ENCODE measurements around the gene PIANP.
A peak's percentile ranks its signal among the peaks of the same experiment; 100 is the strongest.

Gene PIANP

DNA sequence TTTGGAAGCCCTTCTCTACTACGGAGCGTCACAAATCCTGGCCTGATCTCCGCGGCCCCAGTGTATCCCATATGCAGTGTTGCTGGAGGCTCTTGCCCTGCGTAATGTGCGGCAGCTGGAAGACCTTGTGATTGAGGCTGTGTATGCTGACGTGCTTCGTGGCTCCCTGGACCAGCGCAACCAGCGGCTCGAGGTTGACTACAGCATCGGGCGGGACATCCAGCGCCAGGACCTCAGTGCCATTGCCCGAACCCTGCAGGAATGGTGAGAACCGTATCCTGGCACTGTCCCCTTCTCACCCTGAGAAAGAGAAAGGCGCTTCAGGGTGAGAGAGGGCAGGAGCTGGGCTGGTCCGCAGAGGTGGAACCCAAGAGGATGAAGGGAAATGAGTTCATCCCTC lies 28.6 kb upstream of the PIANP start:
- H3K4me3 ChIP-seq (ENCODE audit: low read length) = no peak overlapping the region
- no peak overlapping the region for H2AFZ ChIP-seq (ENCODE audit: low read length)
- H3K9ac ChIP-seq (ENCODE audit: low read length) = no peak overlapping the region
- no peaks in the 10 kb centered on the region for H4K20me1 ChIP-seq (ENCODE audit: insufficient read depth, low read length)
- H3K4me2 ChIP-seq (ENCODE audit: low read depth, low read length) = no peak overlapping the region
- no peak overlapping the region for H3K27ac ChIP-seq (ENCODE audit: low read length)
- H3K9me3 ChIP-seq (replicated peaks; ENCODE audit: insufficient read depth, low read length) = no peaks in the 10 kb centered on the region
- H3K36me3 ChIP-seq (replicated peaks; ENCODE audit: insufficient read depth, low read length) = 0 out of 2 replicates have a peak, but pooled peaks cover 5% of the 10 kb centered on the region
- TF ChIP-seq EZH2phosphoT487 (IDR thresholded peaks at IDR 0.05; ENCODE audit: low read length) (no peak), EZH2 (optimal IDR thresholded peaks at IDR 0.05; ENCODE audit: low read depth, low read length) (no peak)
- TF ChIP-seq, protein P1, sequence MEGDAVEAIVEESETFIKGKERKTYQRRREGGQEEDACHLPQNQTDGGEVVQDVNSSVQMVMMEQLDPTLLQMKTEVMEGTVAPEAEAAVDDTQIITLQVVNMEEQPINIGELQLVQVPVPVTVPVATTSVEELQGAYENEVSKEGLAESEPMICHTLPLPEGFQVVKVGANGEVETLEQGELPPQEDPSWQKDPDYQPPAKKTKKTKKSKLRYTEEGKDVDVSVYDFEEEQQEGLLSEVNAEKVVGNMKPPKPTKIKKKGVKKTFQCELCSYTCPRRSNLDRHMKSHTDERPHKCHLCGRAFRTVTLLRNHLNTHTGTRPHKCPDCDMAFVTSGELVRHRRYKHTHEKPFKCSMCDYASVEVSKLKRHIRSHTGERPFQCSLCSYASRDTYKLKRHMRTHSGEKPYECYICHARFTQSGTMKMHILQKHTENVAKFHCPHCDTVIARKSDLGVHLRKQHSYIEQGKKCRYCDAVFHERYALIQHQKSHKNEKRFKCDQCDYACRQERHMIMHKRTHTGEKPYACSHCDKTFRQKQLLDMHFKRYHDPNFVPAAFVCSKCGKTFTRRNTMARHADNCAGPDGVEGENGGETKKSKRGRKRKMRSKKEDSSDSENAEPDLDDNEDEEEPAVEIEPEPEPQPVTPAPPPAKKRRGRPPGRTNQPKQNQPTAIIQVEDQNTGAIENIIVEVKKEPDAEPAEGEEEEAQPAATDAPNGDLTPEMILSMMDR (IDR thresholded peaks at IDR 0.05; ENCODE audit: low read length) = no peak
- H3K27me3 ChIP-seq (replicated peaks; ENCODE audit: insufficient read depth, low read length) = no peaks in the 10 kb centered on the region
- peaks cover 6% of the 10 kb centered on the region for H3K4me1 ChIP-seq (ENCODE audit: low read length)
- H3K9me2 ChIP-seq (replicated peaks; ENCODE audit: insufficient read depth, low read length) = no peaks in the 10 kb centered on the region
- H3K79me2 ChIP-seq (ENCODE audit: low read length) = peaks cover 7% of the 10 kb centered on the region
- peaks cover 7% of the 10 kb centered on the region for H3F3A ChIP-seq (ENCODE audit: insufficient read depth, low read length)
- no peak for DNase-seq

DNA sequence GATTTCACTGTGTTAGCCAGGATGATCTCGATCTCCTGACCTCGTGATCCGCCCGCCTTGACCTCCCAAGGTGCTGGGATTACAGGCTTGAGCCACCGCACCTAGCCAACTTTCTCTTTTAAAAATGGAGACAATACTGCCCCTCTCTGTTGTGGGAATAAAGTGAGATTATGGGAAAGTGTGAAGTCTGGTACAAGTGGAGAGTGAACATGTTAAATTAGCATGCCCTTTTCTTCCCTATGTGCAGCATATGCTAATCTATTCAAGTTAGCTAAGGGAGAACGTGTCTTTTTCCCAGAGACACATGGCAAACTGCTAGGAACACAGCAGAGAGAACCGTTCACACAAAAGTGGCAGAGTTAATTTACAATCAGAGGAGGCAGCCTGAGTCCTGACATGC lies 24.7 kb upstream of the PIANP start:
- no peak for DNase-seq
- H2AFZ ChIP-seq (ENCODE audit: low read length) = no peak overlapping the region

DNA sequence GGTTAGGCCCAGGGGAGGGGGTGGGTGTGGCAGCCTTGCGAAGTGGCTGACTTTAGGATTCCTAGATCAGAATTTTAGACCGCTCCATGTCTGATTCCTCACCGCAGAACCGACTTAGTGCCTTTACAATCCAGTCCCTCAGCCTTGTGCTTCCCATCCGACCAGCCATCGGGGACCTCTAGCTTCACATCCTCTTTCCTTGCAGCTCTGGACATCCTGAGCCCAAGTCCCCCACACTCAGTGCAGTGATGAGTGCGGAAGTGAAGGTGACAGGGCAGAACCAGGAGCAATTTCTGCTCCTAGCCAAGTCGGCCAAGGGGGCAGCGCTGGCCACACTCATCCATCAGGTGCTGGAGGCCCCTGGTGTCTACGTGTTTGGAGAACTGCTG lies 23.8 kb upstream of the PIANP start:
- Histone ChIP-seq H3K4me3 (ENCODE audit: low read length) (peak overlapping the region; percentile 70), H2AFZ (ENCODE audit: low read length) (peak overlapping the region; percentile 68), H3K36me3 (replicated peaks; ENCODE audit: insufficient read depth, low read length) (0 out of 2 replicates have a peak, but pooled peaks cover 5% of the 10 kb centered on the region)

More for the DNA sequence above, 24.7 kb upstream of the PIANP start:
- no peaks in the 10 kb centered on the region for H3K27me3 ChIP-seq (replicated peaks; ENCODE audit: insufficient read depth, low read length)
- peaks cover 7% of the 10 kb centered on the region for H3K79me2 ChIP-seq (ENCODE audit: low read length)
- H3K9me2 ChIP-seq (replicated peaks; ENCODE audit: insufficient read depth, low read length) = no peaks in the 10 kb centered on the region
- H3K4me1 ChIP-seq (ENCODE audit: low read length) = peaks cover 6% of the 10 kb centered on the region
- no peak overlapping the region for H3K4me3 ChIP-seq (ENCODE audit: low read length)
- TF ChIP-seq EZH2phosphoT487 (IDR thresholded peaks at IDR 0.05; ENCODE audit: low read length) (no peak), EZH2 (optimal IDR thresholded peaks at IDR 0.05; ENCODE audit: low read depth, low read length) (no peak)
- TF ChIP-seq, protein P1 (IDR thresholded peaks at IDR 0.05; ENCODE audit: low read length) = no peak
- 0 out of 2 replicates have a peak, but pooled peaks cover 5% of the 10 kb centered on the region for H3K36me3 ChIP-seq (replicated peaks; ENCODE audit: insufficient read depth, low read length)
- H3F3A ChIP-seq (ENCODE audit: insufficient read depth, low read length) = peaks cover 7% of the 10 kb centered on the region
- no peaks in the 10 kb centered on the region for H3K9me3 ChIP-seq (replicated peaks; ENCODE audit: insufficient read depth, low read length)
- peak overlapping the region; percentile 95; the same call in 1 of the 2 replicates for H3K4me2 ChIP-seq (ENCODE audit: low read depth, low read length)
- H3K27ac ChIP-seq (ENCODE audit: low read length) = no peak overlapping the region
- H4K20me1 ChIP-seq (ENCODE audit: insufficient read depth, low read length) = no peaks in the 10 kb centered on the region
- no peak overlapping the region for H3K9ac ChIP-seq (ENCODE audit: low read length)

More for the DNA sequence above, 23.8 kb upstream of the PIANP start:
- Histone ChIP-seq H3K9me2 (replicated peaks; ENCODE audit: insufficient read depth, low read length) (no peaks in the 10 kb centered on the region), H3K9me3 (replicated peaks; ENCODE audit: insufficient read depth, low read length) (no peaks in the 10 kb centered on the region), H3K79me2 (ENCODE audit: low read length) (peaks cover 7% of the 10 kb centered on the region), H3K27ac (ENCODE audit: low read length) (peak overlapping the region; percentile 73), H3K4me2 (ENCODE audit: low read depth, low read length) (peak overlapping the region; percentile 95), H4K20me1 (ENCODE audit: insufficient read depth, low read length) (no peaks in the 10 kb centered on the region), H3K27me3 (replicated peaks; ENCODE audit: insufficient read depth, low read length) (no peaks in the 10 kb centered on the region), H3K4me1 (ENCODE audit: low read length) (peaks cover 6% of the 10 kb centered on the region), H3K9ac (ENCODE audit: low read length) (peak overlapping the region; percentile 70), H3F3A (ENCODE audit: insufficient read depth, low read length) (peaks cover 7% of the 10 kb centered on the region)
- TF ChIP-seq EZH2phosphoT487 (IDR thresholded peaks at IDR 0.05; ENCODE audit: low read length) = no peak
- TF ChIP-seq, protein P1 (IDR thresholded peaks at IDR 0.05; ENCODE audit: low read length) = no peak
- TF ChIP-seq EZH2 (optimal IDR thresholded peaks at IDR 0.05; ENCODE audit: low read depth, low read length) = no peak
- peak; percentile 51 for DNase-seq
